ENCODE measurements around the gene CD2.

GRCh38 chr1:116735246-116735645 lies 19.0 kb upstream of the CD2 start:
- no peak for TF ChIP-seq EZH2 (IDR thresholded peaks at IDR 0.05; ENCODE audit: borderline replicate concordance, low read length)
- TF ChIP-seq CTCF (conservative IDR thresholded peaks at IDR 0.05 in 1 of 2, IDR thresholded peaks at IDR 0.05 in 1 of 2; ENCODE audit: extremely low read depth in 1 of 2, insufficient read depth in 1 of 2, low read depth in 1 of 2, low read length in 2 of 2), result no peak

Data from mammary epithelial cell (primary cell).